Esophagus muscularis mucosa (tissue), 4 donors: Measurements from ENCODE around the gene RNF224. TPM values are rescaled to one million over a fixed set of nuclear protein-coding genes. Genes with fewer than 3 reads are reported as not detected.
"Not testable (repeated sequence)": the region's sequence is repeated elsewhere in the genome, so short reads cannot be mapped to it uniquely, and the experiment has no call there.

ENCODE experiments used
- DNase-seq: peaks from one replicate; pipeline ENCODE4 v3.0.0-alpha.2; 2017; ENCODE audit errors: extremely low spot score
- H3K27ac ChIP-seq, 4 donors: fragments of 200-600 bp; sonication (generic); replicated peaks in 1 of 4; 1 replicate in 3 of 4; 2 replicates in 1 of 4; pipeline ENCODE4 v1.5.1; 2016 to 2019; ENCODE audit warnings: mild to moderate bottlenecking in 1 of 4
- H3K27me3 ChIP-seq, 4 donors: fragments of 200-600 bp; sonication (generic); one replicate each; pipeline versions ENCODE4 v1.5.1 to v1.6.0; 2016 to 2019
- H3K36me3 ChIP-seq, 4 donors: fragments of 200-600 bp; sonication (generic); one replicate each; pipeline ENCODE4 v1.5.1; 2016 to 2019
- H3K4me1 ChIP-seq, 4 donors: fragments of 200-600 bp; sonication (generic); one replicate each; pipeline ENCODE4 v1.5.1; 2016 to 2019
- H3K4me3 ChIP-seq, 4 donors: fragments of 200-600 bp; sonication (generic); 1 replicate in 2 of 4; 2 replicates in 2 of 4; pipeline ENCODE4 v1.5.1; 2016 to 2019; ENCODE audit warnings: mild to moderate bottlenecking in 4 of 4, moderate library complexity in 1 of 4
- H3K9me3 ChIP-seq, 4 donors: fragments of 200-600 bp; sonication (generic); 1 replicate in 3 of 4; 2 replicates in 1 of 4; pipeline ENCODE4 v1.5.1; 2016 to 2019
- CTCF ChIP-seq, 3 experiments: fragments of 200-600 bp in 2 of 3; fragments of 450-650 bp in 1 of 3; sonication (generic) in 2 of 3; IDR thresholded peaks; one replicate each; pipeline ENCODE4 v1.5.1; 2017 to 2019; ENCODE audit warnings: antibody characterized with exemption in 3 of 3, mild to moderate bottlenecking in 2 of 3, moderate library complexity in 1 of 3
- EP300 ChIP-seq: sonication (generic); formaldehyde crosslinking; IDR thresholded peaks from one replicate; pipeline ENCODE4 v1.6.1; 2017; ENCODE audit warnings: antibody characterized with exemption
- POLR2A ChIP-seq: fragments of 450-650 bp; IDR thresholded peaks from one replicate; pipeline ENCODE4 v1.6.1; 2017; ENCODE audit warnings: antibody characterized with exemption, moderate library complexity, mild to moderate bottlenecking, low read depth
- POLR2AphosphoS5 ChIP-seq, 2 donors: sonication (generic); formaldehyde crosslinking; IDR thresholded peaks; one replicate each; pipeline ENCODE4 v1.6.1; 2017; ENCODE audit warnings: antibody characterized with exemption in 2 of 2
- WGBS: methylation state at CpG from one replicate; pipeline ENCODE4 v1.1.5; 2018; 5-methylcytosine and 5-hydroxymethylcytosine counted together
- intact Hi-C: fragments of 100-400 bp; cut with DNase I; formaldehyde crosslinking; loops from one replicate; pipeline ENCODE4 v1.15.1; 2023
- total RNA-seq, 4 donors: library from RNA; depleted of rRNA; stranded (reverse); fragments of >200 nt; gene quantifications; one replicate each; pipeline versions ENCODE4 v1.1.0 to v1.2.1, GENCODE V29; 2016

Gene RNF224
- total RNA-seq, 4 donors from 2014 or later, result not detected

GRCh38 chr9:137236936-137237421 lies 9.7 kb downstream of the RNF224 start:
- no peak for DNase-seq
- Histone ChIP-seq H3K4me3 (peak overlapping the region; percentile 29 to 43 (median 37)), H3K27ac (peak overlapping the region in 1 of 4 donors; percentile 1), H3K27me3 (peaks cover 0 to 33% (median 9%) of the 10 kb centered on the region in 4 donors), H3K4me1 (peaks cover 41 to 63% (median 51%) of the 10 kb centered on the region in 4 donors), H3K9me3 (no peaks in the 10 kb centered on the region), H3K36me3 (peaks cover under 1 to 4% (median 2%) of the 10 kb centered on the region in 4 donors)
- TF ChIP-seq POLR2AphosphoS5 (IDR thresholded peaks at IDR 0.05), result no peak
- 86% methylated on average over 1 of the region's 11 CpGs for WGBS
- intact Hi-C loops, result no loop called here

- intact Hi-C loops, result no loop called here
- H3K4me1 ChIP-seq, result peaks cover 51 to 74% (median 62%) of the 10 kb centered on the region in 4 donors
Observed at GRCh38 chr9:137237759-137238726, 10.7 kb downstream of the RNF224 start.

GRCh38 chr9:137239541-137240200 lies 12.4 kb downstream of the RNF224 start:
- WGBS, result 49% methylated on average over 27 of the region's 27 CpGs
- H3K4me3 ChIP-seq, result peak overlapping the region; percentile 76 to 99 (median 83)
- H3K27ac ChIP-seq, result peak overlapping the region; percentile 95 to 98 (median 98)
- peaks cover 13 to 25% (median 19%) of the 10 kb centered on the region in 4 donors for H3K36me3 ChIP-seq
- H3K9me3 ChIP-seq, intact Hi-C loops, DNase-seq, H3K27me3 ChIP-seq: not testable (repeated sequence)
- peaks cover 68 to 83% (median 77%) of the 10 kb centered on the region in 4 donors for H3K4me1 ChIP-seq

More at GRCh38 chr9:137237759-137238726, 10.7 kb downstream of the RNF224 start:
- WGBS, result 73% methylated on average over 6 of the region's 13 CpGs
- no peak overlapping the region for H3K4me3 ChIP-seq
- H3K36me3 ChIP-seq, result peaks cover 11 to 15% (median 12%) of the 10 kb centered on the region in 4 donors
- no peak overlapping the region for H3K27ac ChIP-seq
- no peaks in the 10 kb centered on the region for H3K9me3 ChIP-seq
- H3K27me3 ChIP-seq, result peaks cover 0 to 22% (median 5%) of the 10 kb centered on the region in 4 donors
- TF ChIP-seq CTCF (IDR thresholded peaks at IDR 0.05), result no peak
- no peak for TF ChIP-seq POLR2AphosphoS5 (IDR thresholded peaks at IDR 0.05)
- no peak for TF ChIP-seq EP300
- TF ChIP-seq POLR2A, result no peak
- DNase-seq, result no peak

- Histone ChIP-seq H3K36me3 (peaks cover 13 to 25% (median 19%) of the 10 kb centered on the region in 4 donors), H3K9me3 (no peaks in the 10 kb centered on the region), H3K27ac (peak overlapping the region; percentile 95 to 98 (median 98)), H3K4me3 (peak overlapping the region; percentile 76 to 99 (median 83)), H3K27me3 (no peaks in the 10 kb centered on the region), H3K4me1 (peaks cover 69 to 81% (median 76%) of the 10 kb centered on the region in 4 donors)
- TF ChIP-seq EP300, result no peak
- peak in 1 of 2 donors; percentile 36 for TF ChIP-seq POLR2AphosphoS5 (IDR thresholded peaks at IDR 0.05)
- TF ChIP-seq CTCF (IDR thresholded peaks at IDR 0.05), result no peak
- peak; percentile 51 for TF ChIP-seq POLR2A
- 1% methylated on average over 16 of the region's 58 CpGs for WGBS
- DNase-seq, result peak; percentile 93
- intact Hi-C loops, result no loop called here
Observed at GRCh38 chr9:137240318-137240840, 13.1 kb downstream of the RNF224 start.

DNA sequence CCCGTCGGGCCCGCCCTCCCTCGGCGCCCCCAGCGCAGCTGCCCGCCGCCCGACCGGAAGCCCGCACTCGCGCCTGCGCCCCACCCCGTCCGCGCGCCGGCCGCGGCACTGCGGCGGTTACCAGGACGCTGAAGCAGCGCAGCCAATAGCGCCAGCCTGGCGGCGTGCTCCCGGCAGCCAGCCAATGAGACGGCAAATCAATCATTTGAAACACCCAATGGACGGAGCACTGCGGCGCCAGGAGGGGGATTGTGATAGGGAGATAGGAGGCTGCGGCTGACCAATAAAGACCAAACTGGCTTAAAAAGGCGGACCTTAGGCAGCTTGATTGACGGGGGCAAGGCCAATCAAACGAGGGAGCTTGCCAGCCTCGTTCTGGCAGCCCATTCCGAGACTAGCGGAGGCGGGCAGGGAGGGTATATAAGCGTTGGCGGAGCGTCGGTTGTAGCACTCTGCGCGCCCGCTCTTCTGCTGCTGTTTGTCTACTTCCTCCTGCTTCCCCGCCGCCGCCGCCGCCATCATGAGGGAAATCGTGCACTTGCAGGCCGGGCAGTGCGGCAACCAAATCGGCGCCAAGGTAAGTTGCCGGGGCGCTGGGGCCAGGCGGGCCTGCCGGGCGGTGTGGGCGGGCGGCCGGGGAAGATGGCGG lies 13.7 kb downstream of the RNF224 start, which contains the start of gene TUBB4B:
Gene TUBB4B, plus strand, starts transcription at position 447 of the 649 bp plus-strand sequence. Its CDS starts 74 bp downstream, at position 521.
- 2% methylated on average over 12 of the region's 67 CpGs for WGBS
- intact Hi-C loops, result no loop called here
- DNase-seq, result peak; percentile 100
- H3K4me1 ChIP-seq, result peaks cover 65 to 75% (median 70%) of the 10 kb centered on the region in 4 donors
- no peaks in the 10 kb centered on the region for H3K9me3 ChIP-seq
- TF ChIP-seq EP300 (no peak), POLR2AphosphoS5 (IDR thresholded peaks at IDR 0.05) (peak; percentile 95 to 100), POLR2A (peak; percentile 100), CTCF (IDR thresholded peaks at IDR 0.05) (peak in 1 of 3 experiments; percentile 38)
- no peaks in the 10 kb centered on the region for H3K27me3 ChIP-seq
- H3K4me3 ChIP-seq, result peak within 1 kb of the TSS; percentile 79 to 99 (median 86)
- H3K27ac ChIP-seq, result peak within 1 kb of the TSS; percentile 95 to 98 (median 98)
- peaks cover 13 to 25% (median 19%) of the 10 kb centered on the region in 4 donors for H3K36me3 ChIP-seq
